Endothelial cell (in vitro differentiated cells): ENCODE measurements around the gene PPRC1. TPM values are rescaled to one million over a fixed set of nuclear protein-coding genes. Genes with fewer than 3 reads are reported as not detected.

ENCODE experiments used
- DNase-seq: peaks from one replicate; pipeline ENCODE4 v3.0.0; 2021; ENCODE audit warnings: low spot score
- H3K27ac Mint-ChIP-seq: one replicate; pipeline ENCODE4 v1.8.0; 2021; ENCODE audit warnings: mixed read lengths, inconsistent platforms; ENCODE audit not compliant: unreplicated experiment
- H3K27me3 Mint-ChIP-seq: one replicate; pipeline ENCODE4 v1.8.0; 2021; ENCODE audit warnings: mild to moderate bottlenecking, moderate library complexity, mixed read lengths, inconsistent platforms; ENCODE audit not compliant: unreplicated experiment
- H3K36me3 Mint-ChIP-seq: one replicate; pipeline ENCODE4 v1.8.0; 2021; ENCODE audit warnings: mild to moderate bottlenecking, low read depth, mixed read lengths, inconsistent platforms; ENCODE audit not compliant: unreplicated experiment
- H3K4me1 Mint-ChIP-seq: one replicate; pipeline ENCODE4 v1.8.0; 2021; ENCODE audit warnings: mild to moderate bottlenecking, mixed read lengths, inconsistent platforms; ENCODE audit not compliant: unreplicated experiment
- H3K4me3 Mint-ChIP-seq: one replicate; pipeline ENCODE4 v1.8.0; 2021; ENCODE audit warnings: mild to moderate bottlenecking, mixed read lengths, inconsistent platforms; ENCODE audit not compliant: unreplicated experiment
- H3K9me3 Mint-ChIP-seq: one replicate; pipeline ENCODE4 v1.8.0; 2021; ENCODE audit warnings: mixed read lengths, inconsistent platforms; ENCODE audit not compliant: unreplicated experiment
- CTCF ChIP-seq: fragments of 200-600 bp; sonication (generic); IDR thresholded peaks from one replicate; pipeline ENCODE4 v1.5.0; 2021; ENCODE audit warnings: antibody characterized with exemption; ENCODE audit not compliant: unreplicated experiment
- total RNA-seq: library from RNA; stranded (reverse); fragmentation: NEBNext Ultra II Directional; extraction: Animal tissue kit (Norgen Biotek cat#: 25700); gene quantifications from one replicate; pipeline ENCODE4 v1.2.1, GENCODE V29; 2021; ENCODE audit not compliant: unreplicated experiment

PPRC1 gene
- total RNA-seq, 1 donor from 2014 or later = 29.9 TPM

GRCh38 chr10:102191956-102192355 is 59.1 kb downstream of the PPRC1 start:
- no peak for TF ChIP-seq CTCF
- Mint-ChIP-seq H3K36me3 (peaks cover 7% of the 10 kb centered on the region), H3K4me1 (no peaks in the 10 kb centered on the region), H3K27ac (no peak overlapping the region), H3K4me3 (no peak overlapping the region), H3K9me3 (peaks cover 9% of the 10 kb centered on the region), H3K27me3 (peaks cover 6% of the 10 kb centered on the region)
- no peak for DNase-seq

GRCh38 chr10:102195296-102195870 is 62.5 kb downstream of the PPRC1 start:
- Mint-ChIP-seq H3K4me1 (no peaks in the 10 kb centered on the region), H3K36me3 (peaks cover 7% of the 10 kb centered on the region), H3K27me3 (peaks cover 5% of the 10 kb centered on the region), H3K27ac (no peak overlapping the region), H3K4me3 (no peak overlapping the region), H3K9me3 (peaks cover 5% of the 10 kb centered on the region)
- TF ChIP-seq CTCF = no peak
- DNase-seq = no peak

GRCh38 chr10:102196893-102197292 is 64.1 kb downstream of the PPRC1 start:
- Mint-ChIP-seq H3K27me3 (peaks cover under 1% of the 10 kb centered on the region), H3K9me3 (peaks cover 5% of the 10 kb centered on the region), H3K36me3 (peaks cover 7% of the 10 kb centered on the region), H3K4me3 (no peak overlapping the region), H3K4me1 (no peaks in the 10 kb centered on the region), H3K27ac (no peak overlapping the region)
- no peak for TF ChIP-seq CTCF
- no peak for DNase-seq

GRCh38 chr10:102198027-102198426 is 65.2 kb downstream of the PPRC1 start:
- no peak for TF ChIP-seq CTCF
- peaks cover 2% of the 10 kb centered on the region for H3K27me3 Mint-ChIP-seq
- H3K9me3 Mint-ChIP-seq = peaks cover 6% of the 10 kb centered on the region
- no peaks in the 10 kb centered on the region for H3K4me1 Mint-ChIP-seq
- no peak for DNase-seq
- no peak overlapping the region for H3K4me3 Mint-ChIP-seq
- H3K36me3 Mint-ChIP-seq = peaks cover 13% of the 10 kb centered on the region
- no peak overlapping the region for H3K27ac Mint-ChIP-seq

Other genes starting within 250 kb of the PPRC1 start
- 20.5 TPM for gene ARMH3, start 76.9 kb upstream of the PPRC1 start, total RNA-seq
- 25.1 TPM for gene HPS6, start 67.7 kb upstream of the PPRC1 start, total RNA-seq
- gene LDB1, start 12.7 kb upstream of the PPRC1 start, total RNA-seq = 160 TPM
- gene NOLC1, start 19.3 kb downstream of the PPRC1 start, total RNA-seq = 43.2 TPM
- gene ELOVL3, start 93.3 kb downstream of the PPRC1 start, total RNA-seq = not detected
- not detected for gene PITX3, start 108.5 kb downstream of the PPRC1 start, total RNA-seq
- gene GBF1, start 112.5 kb downstream of the PPRC1 start, total RNA-seq = 45.1 TPM